Activated naive CD4-positive, alpha-beta T cell treated with anti-CD3 and anti-CD28 coated beads for 36 hours (primary cell): ENCODE results near the gene TRHDE. TPM values are rescaled to one million over a fixed set of nuclear protein-coding genes. Genes with fewer than 3 reads are reported as not detected.

ENCODE experiments used
- CTCF ChIA-PET: fragments of 350-600 bp; sonication (Branson Sonifier 250); formaldehyde crosslinking; loops from one replicate; lab custom pipeline; 2021; ENCODE audit warnings: antibody characterized with exemption; lab: Charles Lee
- DNase-seq: peaks from one replicate; pipeline ENCODE4 v3.0.0-alpha.2; 2020
- H3K27ac Mint-ChIP-seq: one replicate; pipeline ENCODE4 v1.8.0; 2021; ENCODE audit warnings: mild to moderate bottlenecking, mixed read lengths
- H3K27me3 Mint-ChIP-seq: one replicate; pipeline ENCODE4 v1.8.0; 2021; ENCODE audit warnings: low read depth, mixed read lengths
- H3K36me3 Mint-ChIP-seq: one replicate; pipeline ENCODE4 v1.8.0; 2021; ENCODE audit warnings: low read depth, mixed read lengths
- H3K4me1 Mint-ChIP-seq: one replicate; pipeline ENCODE4 v1.8.0; 2021; ENCODE audit warnings: low read depth, mixed read lengths
- H3K4me3 Mint-ChIP-seq: one replicate; pipeline ENCODE4 v1.8.0; 2021; ENCODE audit warnings: mild to moderate bottlenecking, moderate library complexity, mixed read lengths
- H3K9me3 Mint-ChIP-seq: one replicate; pipeline ENCODE4 v1.8.0; 2021; ENCODE audit warnings: mixed read lengths
- intact Hi-C: fragments of 100-400 bp; cut with micrococcal nuclease; formaldehyde crosslinking; loops from one replicate; pipeline ENCODE4 v1.15.1; 2023
- total RNA-seq, 2 experiments: library from RNA; stranded (reverse); gene quantifications; one replicate each; pipeline ENCODE4 v1.2.3, GENCODE V29; 2021

TRHDE gene
- total RNA-seq, 2 experiments from 2014 or later = not detected

- Mint-ChIP-seq H3K27me3 (no peaks in the 10 kb centered on the region), H3K27ac (no peak overlapping the region), H3K4me1 (no peaks in the 10 kb centered on the region), H3K4me3 (no peak overlapping the region), H3K36me3 (no peaks in the 10 kb centered on the region), H3K9me3 (peaks cover 3% of the 10 kb centered on the region)
- CTCF ChIA-PET = no interaction called here
- DNase-seq = no peak
- intact Hi-C loops = no loop called here
Observed at GRCh38 chr12:72467985-72468384, 195.8 kb downstream of the TRHDE start.

GRCh38 chr12:72468505-72468904 is 196.3 kb downstream of the TRHDE start:
- Mint-ChIP-seq H3K27me3 (no peaks in the 10 kb centered on the region), H3K36me3 (no peaks in the 10 kb centered on the region), H3K27ac (no peak overlapping the region), H3K9me3 (peaks cover 3% of the 10 kb centered on the region), H3K4me1 (no peaks in the 10 kb centered on the region), H3K4me3 (no peak overlapping the region)
- DNase-seq = no peak
- CTCF ChIA-PET = no interaction called here
- intact Hi-C loops = no loop called here

GRCh38 chr12:72471806-72472205 is 199.6 kb downstream of the TRHDE start:
- DNase-seq = no peak
- Mint-ChIP-seq H3K36me3 (no peaks in the 10 kb centered on the region), H3K27me3 (no peaks in the 10 kb centered on the region), H3K4me3 (no peak overlapping the region), H3K27ac (no peak overlapping the region), H3K4me1 (no peaks in the 10 kb centered on the region), H3K9me3 (peaks cover 2% of the 10 kb centered on the region)
- CTCF ChIA-PET = interaction anchor here (0.6 kb wide), 1 partner anchor 1365 kb away, joined by 4 read pairs; no protein-coding TSS in a partner anchor
- intact Hi-C loops = no loop called here

GRCh38 chr12:72472350-72472749 is 200.2 kb downstream of the TRHDE start:
- H3K4me1 Mint-ChIP-seq = no peaks in the 10 kb centered on the region
- no peaks in the 10 kb centered on the region for H3K27me3 Mint-ChIP-seq
- H3K4me3 Mint-ChIP-seq = no peak overlapping the region
- peaks cover 2% of the 10 kb centered on the region for H3K9me3 Mint-ChIP-seq
- DNase-seq = no peak
- intact Hi-C loops = no loop called here
- H3K36me3 Mint-ChIP-seq = no peaks in the 10 kb centered on the region
- CTCF ChIA-PET = interaction anchor here (0.6 kb wide), 1 partner anchor 1364 kb away, joined by 4 read pairs; no protein-coding TSS in a partner anchor
- H3K27ac Mint-ChIP-seq = no peak overlapping the region

GRCh38 chr12:72476301-72476700 is 204.1 kb downstream of the TRHDE start:
- no peak overlapping the region for H3K27ac Mint-ChIP-seq
- peaks cover 2% of the 10 kb centered on the region for H3K9me3 Mint-ChIP-seq
- no peaks in the 10 kb centered on the region for H3K36me3 Mint-ChIP-seq
- H3K27me3 Mint-ChIP-seq = no peaks in the 10 kb centered on the region
- CTCF ChIA-PET = no interaction called here
- no peak overlapping the region for H3K4me3 Mint-ChIP-seq
- intact Hi-C loops = no loop called here
- DNase-seq = no peak
- no peaks in the 10 kb centered on the region for H3K4me1 Mint-ChIP-seq

GRCh38 chr12:72485017-72485701 is 213.0 kb downstream of the TRHDE start:
- H3K27ac Mint-ChIP-seq = no peak overlapping the region
- no peaks in the 10 kb centered on the region for H3K27me3 Mint-ChIP-seq
- H3K36me3 Mint-ChIP-seq = no peaks in the 10 kb centered on the region
- intact Hi-C loops = no loop called here
- DNase-seq = no peak
- H3K4me1 Mint-ChIP-seq = no peaks in the 10 kb centered on the region
- no peak overlapping the region for H3K4me3 Mint-ChIP-seq
- peaks cover 4% of the 10 kb centered on the region for H3K9me3 Mint-ChIP-seq
- CTCF ChIA-PET = no interaction called here

GRCh38 chr12:72491426-72491825 is 219.3 kb downstream of the TRHDE start:
- H3K9me3 Mint-ChIP-seq = peaks cover 4% of the 10 kb centered on the region
- intact Hi-C loops = no loop called here

GRCh38 chr12:72493407-72493806 is 221.2 kb downstream of the TRHDE start:
- H3K27me3 Mint-ChIP-seq = no peaks in the 10 kb centered on the region
- no peak for DNase-seq
- H3K4me1 Mint-ChIP-seq = no peaks in the 10 kb centered on the region
- peaks cover 2% of the 10 kb centered on the region for H3K9me3 Mint-ChIP-seq
- CTCF ChIA-PET = no interaction called here
- no peak overlapping the region for H3K27ac Mint-ChIP-seq
- no peaks in the 10 kb centered on the region for H3K36me3 Mint-ChIP-seq
- no peak overlapping the region for H3K4me3 Mint-ChIP-seq
- intact Hi-C loops = no loop called here

More at GRCh38 chr12:72491426-72491825, 219.3 kb downstream of the TRHDE start:
- no peak overlapping the region for H3K27ac Mint-ChIP-seq
- no peak for DNase-seq
- no peaks in the 10 kb centered on the region for H3K27me3 Mint-ChIP-seq
- H3K4me3 Mint-ChIP-seq = no peak overlapping the region
- H3K36me3 Mint-ChIP-seq = no peaks in the 10 kb centered on the region
- H3K4me1 Mint-ChIP-seq = no peaks in the 10 kb centered on the region
- CTCF ChIA-PET = no interaction called here

GRCh38 chr12:72498354-72498753 is 226.2 kb downstream of the TRHDE start:
- no peak for DNase-seq
- CTCF ChIA-PET = no interaction called here
- Mint-ChIP-seq H3K27ac (no peak overlapping the region), H3K27me3 (no peaks in the 10 kb centered on the region), H3K4me3 (no peak overlapping the region), H3K36me3 (no peaks in the 10 kb centered on the region), H3K9me3 (peaks cover 2% of the 10 kb centered on the region), H3K4me1 (no peaks in the 10 kb centered on the region)
- intact Hi-C loops = no loop called here

- Mint-ChIP-seq H3K4me3 (no peak overlapping the region), H3K4me1 (no peaks in the 10 kb centered on the region), H3K36me3 (no peaks in the 10 kb centered on the region), H3K27ac (no peak overlapping the region), H3K27me3 (no peaks in the 10 kb centered on the region), H3K9me3 (peaks cover 2% of the 10 kb centered on the region)
- intact Hi-C loops = no loop called here
- CTCF ChIA-PET = interaction anchor here (0.6 kb wide), 1 partner anchor 261 kb away, joined by 4 read pairs; no protein-coding TSS in a partner anchor
- DNase-seq = no peak
Observed at GRCh38 chr12:72499244-72499643, 227.1 kb downstream of the TRHDE start.

GRCh38 chr12:72502546-72502945 is 230.4 kb downstream of the TRHDE start:
- Mint-ChIP-seq H3K4me3 (no peak overlapping the region), H3K9me3 (peaks cover 10% of the 10 kb centered on the region), H3K36me3 (no peaks in the 10 kb centered on the region), H3K4me1 (no peaks in the 10 kb centered on the region), H3K27ac (no peak overlapping the region), H3K27me3 (no peaks in the 10 kb centered on the region)
- intact Hi-C loops = no loop called here
- CTCF ChIA-PET = no interaction called here
- DNase-seq = no peak

GRCh38 chr12:72505227-72505626 is 233.1 kb downstream of the TRHDE start:
- Mint-ChIP-seq H3K36me3 (no peaks in the 10 kb centered on the region), H3K27ac (no peak overlapping the region), H3K4me3 (no peak overlapping the region), H3K4me1 (no peaks in the 10 kb centered on the region), H3K9me3 (peaks cover 12% of the 10 kb centered on the region), H3K27me3 (no peaks in the 10 kb centered on the region)
- DNase-seq = no peak
- CTCF ChIA-PET = no interaction called here
- intact Hi-C loops = no loop called here

- Mint-ChIP-seq H3K27ac (no peak overlapping the region), H3K4me3 (no peak overlapping the region), H3K27me3 (no peaks in the 10 kb centered on the region), H3K9me3 (peaks cover 12% of the 10 kb centered on the region), H3K4me1 (no peaks in the 10 kb centered on the region), H3K36me3 (no peaks in the 10 kb centered on the region)
- no peak for DNase-seq
- CTCF ChIA-PET = no interaction called here
- intact Hi-C loops = no loop called here
Observed at GRCh38 chr12:72509891-72510290, 237.7 kb downstream of the TRHDE start.
